H1 (cell line): ENCODE measurements around the gene S100A13. TPM values are rescaled to one million over a fixed set of nuclear protein-coding genes. Genes with fewer than 3 reads are reported as not detected.

Source experiments
- BRCA1 ChIP-seq: IDR thresholded peaks from 2 replicates; pipeline ENCODE4 v1.6.1; 2012; ENCODE audit warnings: low read depth, low read length, improper control_type of control experiment
- EGR1 ChIP-seq: IDR thresholded peaks from 2 replicates; pipeline ENCODE4 v1.6.1; 2011; ENCODE audit warnings: low read depth, low read length, borderline replicate concordance
- EP300 ChIP-seq, 2 experiments: IDR thresholded peaks; 1 replicate in 1 of 2; 2 replicates in 1 of 2; pipeline ENCODE4 v1.6.1; 2011 to 2012; ENCODE audit warnings: low read depth in 2 of 2, low read length in 2 of 2, mild to moderate bottlenecking in 2 of 2, borderline replicate concordance in 1 of 2, inconsistent platforms in 1 of 2, moderate library complexity in 1 of 2
- HDAC2 ChIP-seq, 2 experiments: fragments of 300-600 bp in 1 of 2; sonication (generic) in 1 of 2; IDR thresholded peaks; 2 replicates each; pipeline ENCODE4 v1.6.1; 2011 to 2012; ENCODE audit warnings: low read depth in 2 of 2, low read length in 2 of 2, mild to moderate bottlenecking in 2 of 2, moderate library complexity in 2 of 2, borderline replicate concordance in 1 of 2, inconsistent platforms in 1 of 2
- MAFK ChIP-seq: IDR thresholded peaks from 2 replicates; pipeline ENCODE4 v1.6.1; 2012; ENCODE audit warnings: low read depth, mild to moderate bottlenecking, improper control_type of control experiment, low read length
- MAX ChIP-seq: IDR thresholded peaks from 2 replicates; pipeline ENCODE4 v1.6.1; 2012; ENCODE audit warnings: inconsistent platforms
- SRF ChIP-seq: IDR thresholded peaks from 2 replicates; pipeline ENCODE4 v1.6.1; 2011; ENCODE audit warnings: mild to moderate bottlenecking, low read depth, low read length, moderate library complexity
- polyA plus RNA-seq, 7 experiments: library from polyadenylated mRNA; depleted of rRNA in 3 of 7; stranded (reverse) in 5 of 7; unstranded in 2 of 7; fragments of >200 nt in 5 of 7; fragments of 200-250 nt in 2 of 7; gene quantifications; 1 replicate in 5 of 7; 2 replicates in 1 of 7; 4 replicates in 1 of 7; pipeline versions ENCODE4 v1.2.1 to v1.2.3, GENCODE V29; 2011 to 2013; ENCODE audit warnings: missing spikeins in 2 of 7, mixed read lengths in 2 of 7
- total RNA-seq: library from RNA; stranded (reverse); fragmentation: NEBNext Ultra II Directional; extraction: Animal tissue kit (Norgen Biotek cat#: 25700); gene quantifications from 2 replicates; pipeline ENCODE4 v1.2.1, GENCODE V29; 2021

Gene S100A13
- total and polyA plus RNA-seq, 2 of the 8 experiments (the other 6 are each of a cell fraction or from before 2014, with no cell fraction given), result 63.6 to 127 TPM

- no peak for TF ChIP-seq HDAC2 (IDR thresholded peaks at IDR 0.05; ENCODE audit: borderline replicate concordance in 1 of 2, low read depth in 2 of 2, low read length in 2 of 2)
- no peak for TF ChIP-seq EP300 (IDR thresholded peaks at IDR 0.05; ENCODE audit: borderline replicate concordance in 1 of 2, low read depth in 2 of 2, low read length in 2 of 2)
- no peak for TF ChIP-seq MAFK
- no peak for TF ChIP-seq EGR1
- no peak for TF ChIP-seq BRCA1
- no peak for TF ChIP-seq SRF
- TF ChIP-seq MAX, result no peak
These were observed 55.6 kb downstream of the S100A13 start (continued) for GRCh38 chr1:153571706-153572105.
